Measurements from ENCODE around the gene ISOC1.

The ISOC1 gene

DNA sequence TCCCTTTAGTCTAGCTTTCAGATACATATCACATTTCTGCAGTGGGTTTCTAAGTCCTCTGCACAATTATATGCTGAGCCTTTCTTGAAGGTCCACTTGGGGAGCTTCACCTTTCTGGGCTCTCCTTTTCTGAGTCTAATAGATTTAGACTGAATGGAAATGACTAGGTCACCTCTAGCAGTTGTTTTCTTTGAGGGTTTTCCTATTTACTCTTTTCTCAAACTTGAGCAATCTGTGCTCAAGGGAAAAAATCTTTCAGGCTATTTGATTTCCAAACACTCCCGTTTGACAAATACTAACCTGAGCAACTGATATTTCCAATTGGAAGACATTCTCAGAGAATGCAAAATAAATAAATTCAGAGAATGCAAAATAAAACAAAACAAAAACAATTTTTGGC lies 39.0 kb downstream of the ISOC1 start:
- in situ Hi-C loops (cut with HindIII; ENCODE audit: low sequenced_read_pairs): loop anchor here (10.0 kb wide), 1 partner anchor 69 kb away; no protein-coding TSS in a partner anchor
- no peak for DNase-seq (ENCODE audit: low read depth)
- TF ChIP-seq, protein P1, sequence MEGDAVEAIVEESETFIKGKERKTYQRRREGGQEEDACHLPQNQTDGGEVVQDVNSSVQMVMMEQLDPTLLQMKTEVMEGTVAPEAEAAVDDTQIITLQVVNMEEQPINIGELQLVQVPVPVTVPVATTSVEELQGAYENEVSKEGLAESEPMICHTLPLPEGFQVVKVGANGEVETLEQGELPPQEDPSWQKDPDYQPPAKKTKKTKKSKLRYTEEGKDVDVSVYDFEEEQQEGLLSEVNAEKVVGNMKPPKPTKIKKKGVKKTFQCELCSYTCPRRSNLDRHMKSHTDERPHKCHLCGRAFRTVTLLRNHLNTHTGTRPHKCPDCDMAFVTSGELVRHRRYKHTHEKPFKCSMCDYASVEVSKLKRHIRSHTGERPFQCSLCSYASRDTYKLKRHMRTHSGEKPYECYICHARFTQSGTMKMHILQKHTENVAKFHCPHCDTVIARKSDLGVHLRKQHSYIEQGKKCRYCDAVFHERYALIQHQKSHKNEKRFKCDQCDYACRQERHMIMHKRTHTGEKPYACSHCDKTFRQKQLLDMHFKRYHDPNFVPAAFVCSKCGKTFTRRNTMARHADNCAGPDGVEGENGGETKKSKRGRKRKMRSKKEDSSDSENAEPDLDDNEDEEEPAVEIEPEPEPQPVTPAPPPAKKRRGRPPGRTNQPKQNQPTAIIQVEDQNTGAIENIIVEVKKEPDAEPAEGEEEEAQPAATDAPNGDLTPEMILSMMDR (IDR thresholded peaks at IDR 0.05; ENCODE audit: low read depth, low read length, missing control alignments): no peak

DNA sequence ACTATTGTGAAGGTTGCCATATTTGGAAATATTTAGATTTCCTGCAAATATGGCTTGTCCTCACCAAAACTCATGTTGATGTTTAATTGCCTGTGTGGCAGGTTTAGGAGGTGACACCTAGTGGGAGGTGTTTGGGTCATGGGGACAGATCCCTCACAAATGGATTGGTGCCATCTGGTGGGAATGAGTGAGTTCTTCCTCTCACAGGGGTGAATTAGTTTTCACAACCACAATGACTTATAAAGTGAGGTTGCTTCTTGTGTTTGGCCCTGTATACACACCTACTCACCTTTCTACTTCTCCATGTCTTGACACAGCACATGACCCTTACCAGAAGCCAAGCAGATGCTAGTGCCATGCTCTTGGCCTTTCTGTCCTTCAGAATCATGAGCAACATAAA lies 41.1 kb downstream of the ISOC1 start:
- TF ChIP-seq, protein P1 (IDR thresholded peaks at IDR 0.05; ENCODE audit: low read depth, low read length, missing control alignments): no peak
- in situ Hi-C loops (cut with HindIII; ENCODE audit: low sequenced_read_pairs): loop anchor here (10.0 kb wide), 1 partner anchor 71 kb away; no protein-coding TSS in a partner anchor
- H3K4me3 ChIP-seq (ENCODE audit: low read depth, low read length): no peak overlapping the region
- DNase-seq (ENCODE audit: low read depth): no peak

More for the DNA sequence above, 39.0 kb downstream of the ISOC1 start:
- no peak overlapping the region for H3K4me3 ChIP-seq (ENCODE audit: low read depth, low read length)

DNA sequence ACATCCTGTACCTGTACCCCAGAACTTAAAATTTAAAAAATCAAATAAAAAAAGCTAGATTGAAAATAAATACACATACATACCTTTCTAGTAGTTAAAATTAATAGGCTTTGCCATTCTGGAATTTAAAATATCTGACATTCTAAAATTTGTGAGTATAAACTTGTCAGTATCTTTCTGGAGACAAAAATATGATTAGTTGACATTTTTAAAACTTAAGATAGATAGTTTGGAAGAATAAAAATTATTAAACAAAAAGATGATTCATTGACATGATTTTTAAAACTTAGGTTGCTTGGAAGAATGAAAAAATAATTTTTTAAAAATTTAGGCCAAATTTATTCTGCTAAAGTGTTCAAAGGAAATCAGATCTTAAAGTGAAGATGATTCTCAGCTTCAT lies 43.1 kb downstream of the ISOC1 start:
- in situ Hi-C loops (cut with HindIII; ENCODE audit: low sequenced_read_pairs): loop anchor here (10.0 kb wide), 1 partner anchor 73 kb away; no protein-coding TSS in a partner anchor
- TF ChIP-seq, protein P1 (IDR thresholded peaks at IDR 0.05; ENCODE audit: low read depth, low read length, missing control alignments): no peak
- DNase-seq (ENCODE audit: low read depth): no peak
- no peak overlapping the region for H3K4me3 ChIP-seq (ENCODE audit: low read depth, low read length)

DNA sequence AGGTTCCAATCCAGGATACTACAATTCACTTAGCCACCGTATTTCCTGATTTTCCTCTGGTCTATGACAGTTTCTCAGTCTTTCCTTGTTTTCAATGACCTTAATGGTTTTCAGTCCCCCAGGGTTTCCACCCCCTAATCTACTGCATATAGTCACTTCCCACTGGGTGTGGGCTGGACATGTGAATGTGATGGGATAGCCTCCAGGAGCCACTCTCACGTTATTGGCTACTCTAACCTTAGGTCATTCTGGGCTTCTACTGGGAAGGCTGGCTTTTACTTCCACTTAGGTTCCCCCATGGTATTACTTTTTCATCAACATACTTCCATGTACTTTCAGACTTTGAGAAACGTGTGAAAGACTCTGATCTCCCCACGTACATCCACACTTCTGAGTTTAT lies 46.5 kb downstream of the ISOC1 start:
- no peak for DNase-seq (ENCODE audit: low read depth)
- TF ChIP-seq, protein P1 (IDR thresholded peaks at IDR 0.05; ENCODE audit: low read depth, low read length, missing control alignments): no peak
- H3K4me3 ChIP-seq (ENCODE audit: low read depth, low read length): no peak overlapping the region
- in situ Hi-C loops (cut with HindIII; ENCODE audit: low sequenced_read_pairs): no loop called here

DNA sequence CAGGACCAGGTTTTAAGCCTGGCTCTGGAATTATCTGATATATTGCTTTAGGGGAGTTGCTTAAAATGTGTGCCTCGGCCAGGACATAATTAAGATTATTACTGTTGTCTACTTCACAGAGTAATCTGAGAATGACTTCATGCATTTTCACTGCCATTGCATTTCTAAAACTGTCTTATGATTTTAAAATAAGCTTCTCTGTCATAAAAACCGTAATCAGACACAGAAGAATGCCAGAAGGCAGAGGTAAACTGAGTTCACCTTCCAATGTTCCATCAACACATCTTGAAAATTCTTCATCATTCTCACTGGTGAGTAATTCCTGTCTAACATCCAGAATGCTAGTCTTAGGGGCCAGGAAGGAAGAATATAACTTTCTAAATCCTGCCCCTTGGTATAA lies 47.1 kb downstream of the ISOC1 start:
- TF ChIP-seq, protein P1 (IDR thresholded peaks at IDR 0.05; ENCODE audit: low read depth, low read length, missing control alignments): no peak
- in situ Hi-C loops (cut with HindIII; ENCODE audit: low sequenced_read_pairs): no loop called here
- H3K4me3 ChIP-seq (ENCODE audit: low read depth, low read length): no peak overlapping the region
- no peak for DNase-seq (ENCODE audit: low read depth)

DNA sequence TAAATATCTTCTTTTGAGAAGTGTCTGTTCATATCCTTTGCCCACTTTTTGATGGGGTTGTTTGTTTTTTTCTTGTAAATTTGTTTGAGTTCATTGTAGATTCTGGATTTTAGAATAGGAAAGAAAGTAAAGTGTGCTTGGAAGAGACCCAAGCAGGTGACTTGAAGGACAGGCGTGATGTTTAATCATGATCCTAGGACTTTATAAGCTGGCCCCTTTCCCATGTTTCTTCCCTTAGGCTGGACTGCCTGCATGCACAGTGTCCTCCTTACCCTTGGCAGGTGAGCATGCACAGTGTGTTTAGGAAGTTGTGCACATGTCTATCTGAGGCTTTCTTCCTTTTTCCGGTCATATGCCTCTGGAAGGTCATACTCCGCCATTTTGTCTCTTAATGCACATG lies 61.3 kb downstream of the ISOC1 start:
- no peak for DNase-seq (ENCODE audit: low read depth)
- no peak overlapping the region for H3K4me3 ChIP-seq (ENCODE audit: low read depth, low read length)
- TF ChIP-seq, protein P1 (IDR thresholded peaks at IDR 0.05; ENCODE audit: low read depth, low read length, missing control alignments): no peak
- in situ Hi-C loops (cut with HindIII; ENCODE audit: low sequenced_read_pairs): no loop called here

DNA sequence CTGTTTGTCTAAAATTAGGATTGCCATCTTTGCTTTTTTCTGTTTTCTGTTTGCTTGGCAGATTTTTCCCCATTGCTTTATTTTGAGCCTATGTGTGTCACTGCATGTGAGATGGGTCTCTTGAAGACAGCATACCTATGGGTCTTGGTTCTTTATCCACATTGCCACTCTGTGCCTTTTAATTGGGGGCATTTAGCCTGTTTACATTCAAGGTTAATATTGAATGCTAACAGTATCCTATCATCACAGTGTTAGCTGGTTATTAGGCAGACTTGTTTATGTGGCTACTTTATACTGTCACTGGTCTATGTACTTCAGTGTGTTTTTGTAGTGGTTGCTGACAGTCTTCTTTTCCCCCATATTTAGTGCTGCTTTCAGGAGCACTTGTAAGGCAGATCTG lies 67.3 kb downstream of the ISOC1 start:
- no peak for DNase-seq (ENCODE audit: low read depth)
- TF ChIP-seq, protein P1 (IDR thresholded peaks at IDR 0.05; ENCODE audit: low read depth, low read length, missing control alignments): no peak
- no peak overlapping the region for H3K4me3 ChIP-seq (ENCODE audit: low read depth, low read length)
- in situ Hi-C loops (cut with HindIII; ENCODE audit: low sequenced_read_pairs): no loop called here
